ENCODE results near the gene MATR3.

MATR3 gene

DNA sequence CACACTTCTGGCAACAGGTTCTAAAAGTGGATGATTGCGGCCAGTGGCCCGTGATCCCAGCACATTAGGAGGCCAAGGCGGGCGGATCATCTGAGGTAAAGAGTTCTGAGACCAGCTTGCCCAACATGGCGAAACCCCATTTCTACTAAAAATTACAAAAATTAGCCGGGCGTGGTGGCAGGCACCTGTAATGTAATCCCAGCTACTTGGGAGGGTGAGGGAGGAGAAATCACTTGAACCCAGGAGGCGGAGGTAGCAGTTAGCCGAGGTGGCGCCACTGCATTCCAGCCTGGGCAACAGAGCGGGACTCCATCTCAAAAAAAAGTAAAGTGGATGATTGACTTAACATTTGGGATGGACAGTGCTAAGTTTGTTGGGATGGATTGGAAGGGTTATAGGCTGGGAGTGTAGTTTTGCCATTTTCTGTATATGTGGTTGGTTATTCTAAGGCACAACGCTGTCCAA lies 3.4 kb downstream of the MATR3 start:
- TF ChIP-seq SIN3A (IDR thresholded peaks at IDR 0.05; ENCODE audit: borderline replicate concordance, insufficient read depth, low read length) (no peak), POLR2AphosphoS5 (IDR thresholded peaks at IDR 0.05; ENCODE audit: low read depth, low read length) (no peak), REST (IDR thresholded peaks at IDR 0.05; ENCODE audit: insufficient read depth in 1 of 2, low read depth in 2 of 2, low read length in 2 of 2) (no peak)

GRCh38 chr5:139297439-139298133 lies 4.0 kb downstream of the MATR3 start:
- TF ChIP-seq FOXP2 (optimal IDR thresholded peaks at IDR 0.05; ENCODE audit: borderline replicate concordance, extremely low read depth, extremely low read length, insufficient read depth) = no peak
- TF ChIP-seq POLR2AphosphoS5 (IDR thresholded peaks at IDR 0.05; ENCODE audit: low read depth, low read length) = no peak
- TF ChIP-seq SIN3A (IDR thresholded peaks at IDR 0.05; ENCODE audit: borderline replicate concordance, insufficient read depth, low read length) = no peak
- no peak for TF ChIP-seq REST (IDR thresholded peaks at IDR 0.05; ENCODE audit: insufficient read depth in 1 of 2, low read depth in 2 of 2, low read length in 2 of 2)
- no peak for TF ChIP-seq TAF1 (IDR thresholded peaks at IDR 0.05; ENCODE audit: borderline replicate concordance, insufficient read depth, low read length)

DNA sequence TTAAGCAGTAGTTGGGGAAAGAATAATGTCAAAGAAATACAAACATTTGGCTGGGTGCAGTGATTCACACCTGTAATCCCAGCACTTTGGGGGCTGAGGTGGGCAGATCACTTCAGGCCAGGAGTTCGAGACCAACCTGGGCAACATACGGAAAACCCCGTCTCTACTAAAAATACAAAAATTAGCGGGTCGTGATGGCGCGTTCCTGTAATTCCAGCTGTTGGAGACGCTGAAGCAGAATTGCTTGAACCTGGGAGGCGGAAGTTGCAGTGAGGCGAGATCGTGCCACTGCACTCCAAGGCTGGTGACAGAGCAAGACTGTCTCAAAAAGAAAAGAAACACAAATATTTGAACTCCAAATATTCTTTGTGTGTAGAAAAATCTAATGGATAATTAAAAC lies 4.7 kb downstream of the MATR3 start:
- no peak for TF ChIP-seq SIN3A (IDR thresholded peaks at IDR 0.05; ENCODE audit: borderline replicate concordance, insufficient read depth, low read length)
- no peak for TF ChIP-seq REST (IDR thresholded peaks at IDR 0.05; ENCODE audit: insufficient read depth in 1 of 2, low read depth in 2 of 2, low read length in 2 of 2)
- TF ChIP-seq POLR2AphosphoS5 (IDR thresholded peaks at IDR 0.05; ENCODE audit: low read depth, low read length) = no peak
- no peak for TF ChIP-seq TAF1 (IDR thresholded peaks at IDR 0.05; ENCODE audit: borderline replicate concordance, insufficient read depth, low read length)
- no peak for TF ChIP-seq FOXP2 (optimal IDR thresholded peaks at IDR 0.05; ENCODE audit: borderline replicate concordance, extremely low read depth, extremely low read length, insufficient read depth)

DNA sequence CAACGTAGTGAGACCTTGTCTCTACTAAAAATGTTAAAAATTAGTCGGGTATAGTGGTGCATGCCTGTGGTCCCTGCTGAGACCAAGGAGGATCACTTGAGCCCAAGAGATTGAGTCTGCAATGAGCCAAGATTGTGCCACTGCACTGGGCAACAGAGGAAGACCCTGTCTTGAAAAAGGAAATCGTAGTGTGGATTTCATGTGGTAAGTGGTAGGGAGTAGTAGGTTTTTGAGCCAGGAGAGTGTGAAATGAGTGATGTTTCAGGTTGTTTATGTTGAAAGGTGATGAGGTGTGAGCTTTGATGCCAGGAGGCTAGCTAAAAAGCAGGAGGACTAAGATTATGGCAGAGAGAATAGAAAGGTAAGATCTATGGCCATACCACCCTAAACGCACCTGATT lies 5.9 kb downstream of the MATR3 start:
- TF ChIP-seq FOXP2 (optimal IDR thresholded peaks at IDR 0.05; ENCODE audit: borderline replicate concordance, extremely low read depth, extremely low read length, insufficient read depth) (no peak), SIN3A (IDR thresholded peaks at IDR 0.05; ENCODE audit: borderline replicate concordance, insufficient read depth, low read length) (no peak), REST (IDR thresholded peaks at IDR 0.05; ENCODE audit: insufficient read depth in 1 of 2, low read depth in 2 of 2, low read length in 2 of 2) (no peak), TAF1 (IDR thresholded peaks at IDR 0.05; ENCODE audit: borderline replicate concordance, insufficient read depth, low read length) (no peak), POLR2AphosphoS5 (IDR thresholded peaks at IDR 0.05; ENCODE audit: low read depth, low read length) (no peak)
